ENCODE data around the gene CAP2.
"Not testable (repeated sequence)": the region's sequence is repeated elsewhere in the genome, so short reads cannot be mapped to it uniquely, and the experiment has no call there.

Gene CAP2

GRCh38 chr6:17391976-17392375, 1.4 kb upstream of the CAP2 start:
- DNase-seq: no peak
- in situ Hi-C loops (cut with HindIII; ENCODE audit: low pct_ligation_motif_present, low sequenced_read_pairs): no loop called here
- H3K27ac ChIP-seq: no peak overlapping the region
- H3K4me3 ChIP-seq (ENCODE audit: low read depth, low read length): no peak overlapping the region
- H3K27me3 ChIP-seq (replicated peaks): no peaks in the 10 kb centered on the region
- no peak for TF ChIP-seq CTCF (IDR thresholded peaks at IDR 0.05; ENCODE audit: low read depth, low read length, missing control alignments)
- H3K36me3 ChIP-seq (replicated peaks): no peaks in the 10 kb centered on the region

DNA sequence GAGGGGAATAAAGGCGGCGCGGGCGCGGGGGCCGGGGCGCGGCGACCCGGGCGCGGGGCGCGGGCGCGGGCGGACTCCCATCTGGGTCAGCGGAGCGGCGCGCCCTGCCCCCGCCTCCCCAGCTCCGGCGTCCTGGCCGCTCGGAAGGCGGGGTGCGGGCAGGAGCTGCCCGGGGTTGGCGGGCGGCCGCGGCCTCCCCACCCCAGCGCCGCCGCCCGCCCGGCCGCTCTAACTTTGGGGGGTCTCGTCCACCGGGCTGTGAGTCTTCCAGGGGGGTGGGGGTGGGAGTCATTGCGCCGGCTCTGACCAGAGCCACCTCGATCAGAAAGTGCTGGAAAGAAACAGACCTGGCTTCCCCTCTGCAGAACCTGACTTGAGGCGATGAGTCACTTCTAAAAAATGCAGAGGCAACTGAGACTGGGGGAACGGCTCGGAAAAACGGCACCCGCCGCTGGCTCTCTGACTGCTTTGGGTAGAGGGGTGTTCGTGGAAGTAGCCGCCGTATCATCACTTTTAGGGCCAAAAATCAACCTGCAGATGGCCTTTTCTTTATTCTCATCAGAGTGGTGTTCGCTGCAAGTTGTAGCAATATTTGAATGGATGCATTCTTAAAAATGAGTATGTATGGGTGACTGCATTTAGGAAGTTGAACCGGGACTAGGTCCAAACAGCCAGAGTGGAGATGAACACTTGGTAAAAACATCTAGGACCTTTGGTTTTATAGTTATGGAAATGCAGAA, 667 bp downstream of the CAP2 start:
- in situ Hi-C loops (cut with HindIII; ENCODE audit: low pct_ligation_motif_present, low sequenced_read_pairs): no loop called here
- H3K36me3 ChIP-seq (replicated peaks): no peaks in the 10 kb centered on the region
- no peak for TF ChIP-seq CTCF (IDR thresholded peaks at IDR 0.05; ENCODE audit: low read depth, low read length, missing control alignments)
- no peaks in the 10 kb centered on the region for H3K27me3 ChIP-seq (replicated peaks)
- peak overlapping the region; percentile 71 for H3K4me3 ChIP-seq (ENCODE audit: low read depth, low read length)
- DNase-seq: peak; percentile 65
- peak overlapping the region; percentile 63 for H3K27ac ChIP-seq

- in situ Hi-C loops (cut with HindIII; ENCODE audit: low pct_ligation_motif_present, low sequenced_read_pairs): no loop called here
- no peak for TF ChIP-seq CTCF (IDR thresholded peaks at IDR 0.05; ENCODE audit: low read depth, low read length, missing control alignments)
- Histone ChIP-seq H3K27ac (no peak overlapping the region), H3K27me3 (replicated peaks) (no peaks in the 10 kb centered on the region), H3K36me3 (replicated peaks) (no peaks in the 10 kb centered on the region), H3K4me3 (ENCODE audit: low read depth, low read length) (no peak overlapping the region)
- no peak for DNase-seq
These were observed 1.7 kb downstream of the CAP2 start for GRCh38 chr6:17395112-17395511.

DNA sequence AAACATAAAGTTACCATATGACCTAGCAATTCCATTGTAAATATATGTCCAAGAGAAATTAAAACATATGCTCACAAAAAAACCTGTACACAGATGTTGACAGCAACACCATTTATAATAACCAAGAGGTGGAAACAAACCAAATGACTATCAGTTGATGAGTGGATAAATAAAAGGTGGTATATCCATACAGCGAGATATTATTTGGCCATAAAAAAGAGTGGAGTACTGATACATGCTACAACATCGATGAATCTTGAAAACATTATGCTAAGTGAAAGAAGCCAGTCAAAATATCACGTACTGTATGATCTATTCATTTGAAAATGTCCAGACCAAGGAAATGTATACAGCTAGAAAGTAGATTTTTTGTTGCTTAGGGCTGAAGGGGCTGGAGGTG, 2.9 kb downstream of the CAP2 start:
- in situ Hi-C loops (cut with HindIII; ENCODE audit: low pct_ligation_motif_present, low sequenced_read_pairs): no loop called here
- H3K36me3 ChIP-seq (replicated peaks): no peaks in the 10 kb centered on the region
- DNase-seq: no peak
- no peak overlapping the region for H3K27ac ChIP-seq
- no peak overlapping the region for H3K4me3 ChIP-seq (ENCODE audit: low read depth, low read length)
- no peaks in the 10 kb centered on the region for H3K27me3 ChIP-seq (replicated peaks)
- no peak for TF ChIP-seq CTCF (IDR thresholded peaks at IDR 0.05; ENCODE audit: low read depth, low read length, missing control alignments)

GRCh38 chr6:17397764-17398194, 4.4 kb downstream of the CAP2 start:
- Histone ChIP-seq H3K27me3 (replicated peaks) (no peaks in the 10 kb centered on the region), H3K36me3 (replicated peaks) (no peaks in the 10 kb centered on the region), H3K4me3 (ENCODE audit: low read depth, low read length) (no peak overlapping the region), H3K27ac (no peak overlapping the region)
- in situ Hi-C loops (cut with HindIII; ENCODE audit: low pct_ligation_motif_present, low sequenced_read_pairs): no loop called here
- DNase-seq: no peak
- no peak for TF ChIP-seq CTCF (IDR thresholded peaks at IDR 0.05; ENCODE audit: low read depth, low read length, missing control alignments)

DNA sequence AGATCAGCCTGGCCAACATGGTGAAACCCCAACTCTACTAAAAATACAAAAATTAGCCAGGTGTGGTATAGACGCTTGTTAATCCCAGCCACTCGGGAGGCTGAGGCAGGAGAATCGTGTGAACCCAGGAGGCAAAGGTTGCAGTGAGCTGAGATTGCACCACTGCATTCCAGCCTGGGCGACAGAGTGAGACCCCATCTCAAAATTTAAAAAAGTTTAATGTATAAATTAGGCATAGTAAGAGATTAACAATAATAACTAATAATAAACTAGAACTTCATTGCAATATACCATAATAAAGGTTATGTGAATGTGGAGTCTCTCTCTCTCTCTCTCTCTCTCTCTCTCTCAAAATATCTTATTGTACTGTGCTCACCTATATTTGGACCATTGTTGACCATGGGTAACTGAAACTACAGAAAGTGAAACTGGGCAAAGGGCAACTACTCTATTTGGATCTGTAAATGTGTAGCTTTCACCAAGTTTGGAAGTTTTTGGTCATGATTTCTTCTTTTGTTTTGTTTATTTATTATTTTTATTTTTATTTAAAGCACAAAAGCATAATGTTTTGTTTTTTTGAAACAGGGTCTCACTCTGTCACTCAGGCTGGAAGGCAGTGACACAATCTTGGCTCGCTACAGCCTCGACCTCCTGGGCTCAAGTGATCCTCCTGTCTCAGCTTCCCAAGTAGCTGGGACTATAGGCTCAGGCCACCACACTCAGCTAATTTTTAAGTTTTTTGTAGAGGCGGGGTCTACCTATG, 12.0 kb downstream of the CAP2 start:
- H3K4me3 ChIP-seq (ENCODE audit: low read depth, low read length); H3K27ac ChIP-seq; H3K27me3 ChIP-seq (replicated peaks); in situ Hi-C loops (cut with HindIII; ENCODE audit: low pct_ligation_motif_present, low sequenced_read_pairs); DNase-seq; H3K36me3 ChIP-seq (replicated peaks): not testable (repeated sequence)

Measured in brain microvascular endothelial cell (primary cell).